GM12878 (cell line): ENCODE results near the gene ANTXR1. TPM values are rescaled to one million over a fixed set of nuclear protein-coding genes. Genes with fewer than 3 reads are reported as not detected.

Source experiments
- ATAC-seq: fragments of 200-7000 bp; cut with Tn5 transposase; 3 replicates; pipeline ENCODE4 v1.9.1; 2020; ENCODE audit warnings: mild to moderate bottlenecking, moderate library complexity
- BruUV-seq: library from RNA; stranded (reverse); fragments of 400-500 nt; replicated peaks from 2 replicates; lab custom pipeline; 2021; lab: Mats Ljungman, UMichigan
- CTCF ChIA-PET: fragments of 300-600 bp; sonication (Branson Sonifier 250); formaldehyde crosslinking; extraction: SDS; loops from one replicate; lab custom pipeline; 2021; ENCODE audit warnings: inconsistent platforms; lab: Yijun Ruan, JAX
- POLR2A ChIA-PET: fragments of 350-600 bp; formaldehyde crosslinking; extraction: SDS; loops from one replicate; lab custom pipeline; 2021; ENCODE audit warnings: inconsistent platforms; lab: Charles Lee
- RAD21 ChIA-PET: fragments of 300-600 bp; sonication (Branson Sonifier 250); formaldehyde crosslinking; loops from one replicate; lab custom pipeline; 2023; ENCODE audit warnings: antibody characterized with exemption; ENCODE audit not compliant: unreplicated experiment; lab: Charles Lee
- SMC1A ChIA-PET: fragments of 300-600 bp; sonication (Branson Sonifier 250); formaldehyde crosslinking; loops from one replicate; lab custom pipeline; 2023; ENCODE audit not compliant: unreplicated experiment, uncharacterized antibody; lab: Charles Lee
- DNase-seq: peaks from one replicate; pipeline ENCODE4 v3.0.0-alpha.2; 2011; ENCODE audit warnings: low read depth, low spot score
- FAIRE-seq: peaks from 3 replicates; lab custom pipeline; 2011; peaks lifted over from hg19 to GRCh38; lab: Jason Lieb, UNC
- H2AFZ ChIP-seq: 2 replicates; pipeline ENCODE4 v1.6.0; 2011; ENCODE audit warnings: low read depth, low read length, control low read depth; ENCODE audit not compliant: control insufficient read depth
- H3K27ac ChIP-seq: 2 replicates; pipeline ENCODE4 v1.5.1; 2011; ENCODE audit warnings: control low read depth; ENCODE audit not compliant: control insufficient read depth, insufficient read depth
- H3K27me3 ChIP-seq, 2 experiments: replicated peaks in 1 of 2; 2 replicates each; pipeline versions ENCODE4 v1.6.0 to v1.6.1; 2011; ENCODE audit warnings: low read length in 1 of 2; ENCODE audit not compliant: control insufficient read depth in 2 of 2, insufficient read depth in 2 of 2
- H3K36me3 ChIP-seq, 2 experiments: 2 replicates each; pipeline ENCODE4 v1.5.1; 2011; ENCODE audit warnings: low read length in 1 of 2; ENCODE audit not compliant: control insufficient read depth in 2 of 2, insufficient read depth in 2 of 2
- H3K4me1 ChIP-seq: 2 replicates; pipeline ENCODE4 v1.6.1; 2011; ENCODE audit warnings: mild to moderate bottlenecking, low read length, moderate library complexity, mixed read lengths; ENCODE audit not compliant: control insufficient read depth, insufficient read depth
- H3K4me2 ChIP-seq: 2 replicates; pipeline ENCODE4 v1.6.0; 2011; ENCODE audit warnings: control low read depth; ENCODE audit not compliant: control insufficient read depth, insufficient read depth
- H3K4me3 ChIP-seq: fragments of 200-600 bp; sonication (generic); 2 replicates; pipeline ENCODE4 v1.5.1; 2016
- H3K79me2 ChIP-seq: 2 replicates; pipeline ENCODE4 v1.6.0; 2011; ENCODE audit warnings: low read length; ENCODE audit not compliant: control insufficient read depth, insufficient read depth
- H3K9ac ChIP-seq: 2 replicates; pipeline ENCODE4 v1.8.0; 2011; ENCODE audit warnings: low read length, control low read depth, mixed read lengths; ENCODE audit not compliant: control insufficient read depth, insufficient read depth
- H3K9me3 ChIP-seq: replicated peaks from 3 replicates; pipeline ENCODE4 v1.5.1; 2011; ENCODE audit warnings: mild to moderate bottlenecking, low read length; ENCODE audit not compliant: control insufficient read depth, insufficient read depth
- H4K20me1 ChIP-seq: 2 replicates; pipeline ENCODE4 v1.6.0; 2011; ENCODE audit not compliant: control insufficient read depth, insufficient read depth
- CBX5 ChIP-seq: sonication (generic); IDR thresholded peaks from 2 replicates; pipeline ENCODE4 v1.6.1; 2016; ENCODE audit warnings: low read depth, moderate library complexity, mild to moderate bottlenecking, inconsistent platforms
- CHD4 ChIP-seq: fragments of 200-600 bp; sonication (generic); IDR thresholded peaks from 2 replicates; pipeline ENCODE4 v1.6.1; 2016; ENCODE audit warnings: mild to moderate bottlenecking
- HDGF ChIP-seq: fragments of 450-650 bp; IDR thresholded peaks from 2 replicates; pipeline ENCODE4 v1.6.1; 2016; ENCODE audit warnings: antibody characterized with exemption
- IKZF1 ChIP-seq: fragments of 450-650 bp; conservative IDR thresholded peaks from 2 replicates; pipeline ENCODE4 v1.6.1; 2017; ENCODE audit warnings: antibody characterized with exemption, mild to moderate bottlenecking
- LARP7 ChIP-seq: fragments of 450-650 bp; IDR thresholded peaks from 2 replicates; pipeline ENCODE4 v1.6.1; 2017; ENCODE audit warnings: mild to moderate bottlenecking
- RAD21 ChIP-seq: IDR thresholded peaks from 2 replicates; pipeline ENCODE4 v1.6.1; 2011; ENCODE audit warnings: mild to moderate bottlenecking, low read depth, low read length, moderate library complexity; ENCODE audit not compliant: insufficient read depth
- RAD51 ChIP-seq: fragments of 450-650 bp; IDR thresholded peaks from 2 replicates; pipeline ENCODE4 v1.6.1; 2016; ENCODE audit warnings: moderate library complexity, mild to moderate bottlenecking, inconsistent platforms
- SUZ12 ChIP-seq: fragments of 200-600 bp; sonication (generic); IDR thresholded peaks from one replicate; pipeline ENCODE4 v1.6.1; 2018; ENCODE audit warnings: antibody characterized with exemption, mild to moderate bottlenecking; ENCODE audit not compliant: unreplicated experiment
- WRNIP1 ChIP-seq: IDR thresholded peaks from 2 replicates; pipeline ENCODE4 v1.6.1; 2011; ENCODE audit warnings: low read depth, low read length, improper control_type of control experiment, borderline replicate concordance
- ZNF274 ChIP-seq: IDR thresholded peaks from one replicate; pipeline ENCODE4 v1.8.0; 2011; ENCODE audit not compliant: insufficient read length, insufficient read depth
- WGBS: methylation state at CpG from one replicate; pipeline ENCODE4 v1.1.6; 2016; ENCODE audit warnings: low lambda C conversion rate; ENCODE audit not compliant: insufficient replicate concordance, insufficient coverage; ENCODE audit errors: missing lambda C conversion rate; 5-methylcytosine and 5-hydroxymethylcytosine counted together
- in situ Hi-C: fragments of 300-500 bp; cut with MboI; formaldehyde crosslinking; loops from 9 replicates; pipeline ENCODE4 v1.14.3; 2018; ENCODE audit warnings: mixed read lengths
- intact Hi-C: fragments of 100-400 bp; cut with micrococcal nuclease; formaldehyde crosslinking; loops from one replicate; pipeline ENCODE4 v1.14.2; 2022; ENCODE audit not compliant: unreplicated experiment
- polyA plus RNA-seq, 11 experiments: library from polyadenylated mRNA; depleted of rRNA in 4 of 11; unstranded in 6 of 11; stranded (reverse) in 5 of 11; fragments of >200 nt; fragmentation: Nextera tagmentation in 4 of 11; fragmentation: Illumina TruSeq in 1 of 11; extraction: Ambion mirVana in 4 of 11; extraction: Trizol in 1 of 11; gene quantifications; 1 replicate in 1 of 11; 2 replicates in 10 of 11; pipeline versions ENCODE4 v1.2.1 to v1.2.3, GENCODE V29; 2011 to 2016; ENCODE audit warnings: inconsistent platforms in 2 of 11, missing spikeins in 2 of 11, low read depth in 1 of 11
- total RNA-seq, 4 experiments: library from RNA; depleted of rRNA in 3 of 4; stranded (reverse); fragments of >200 nt in 3 of 4; fragmentation: Illumina TruSeq in 1 of 4; extraction: Trizol in 1 of 4; gene quantifications; 2 replicates each; pipeline versions ENCODE4 v1.2.1 to v1.2.3, GENCODE V29; 2013 to 2021
- TF ChIP-seq, protein P1 (sequence below): IDR thresholded peaks from 2 replicates; pipeline ENCODE4 v1.6.1; 2012; ENCODE audit warnings: low read depth, low read length, improper control_type of control experiment
- TF ChIP-seq, protein P2 (sequence below): IDR thresholded peaks from 2 replicates; pipeline ENCODE4 v1.6.1; 2011; ENCODE audit warnings: borderline replicate concordance, low read depth, mild to moderate bottlenecking, moderate library complexity, low read length; ENCODE audit not compliant: insufficient read depth, poor library complexity, severe bottlenecking

Gene ANTXR1
- total and polyA plus RNA-seq, 10 of the 15 experiments (the other 5 are each of a cell fraction or from before 2014, with no cell fraction given): 0.09 to 0.26 TPM; not detected in 8

DNA sequence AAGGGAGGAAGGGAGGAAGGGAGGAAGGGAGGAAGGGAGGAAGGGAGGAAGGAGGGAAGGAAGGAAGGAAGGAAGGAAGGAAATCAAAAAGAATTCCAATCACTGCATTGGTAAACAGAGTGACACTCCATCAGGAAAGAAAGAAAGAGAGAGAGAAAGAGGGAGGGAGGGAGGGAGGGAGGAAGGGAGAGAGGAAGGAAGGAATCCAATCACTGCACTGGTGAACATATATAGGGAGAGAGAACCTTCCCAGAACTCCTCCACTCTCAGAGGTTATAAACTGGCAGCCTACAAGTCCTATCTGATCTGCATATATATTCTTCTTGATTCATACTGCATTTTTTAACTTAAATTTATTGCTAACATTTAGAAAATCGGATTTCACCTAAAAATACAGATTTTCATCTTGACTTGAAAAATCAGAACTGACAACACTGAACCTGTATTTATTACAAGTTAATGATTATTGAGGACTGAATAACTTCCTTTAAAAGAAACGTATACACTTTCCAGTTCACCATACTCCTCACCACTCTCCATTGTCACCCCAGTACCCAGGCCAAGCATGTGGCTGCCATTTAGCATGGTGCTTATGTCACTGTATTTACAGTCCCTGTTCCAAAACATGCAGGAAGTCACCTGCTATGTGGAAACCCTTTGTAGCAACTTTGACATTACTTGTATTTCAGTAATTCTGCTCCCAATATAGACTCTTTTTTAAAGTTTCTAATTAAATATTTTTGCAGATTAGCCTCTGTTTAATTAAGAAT, 83.5 kb downstream of the ANTXR1 start:
- in situ Hi-C loops: no loop called here
- no peak for ATAC-seq

DNA sequence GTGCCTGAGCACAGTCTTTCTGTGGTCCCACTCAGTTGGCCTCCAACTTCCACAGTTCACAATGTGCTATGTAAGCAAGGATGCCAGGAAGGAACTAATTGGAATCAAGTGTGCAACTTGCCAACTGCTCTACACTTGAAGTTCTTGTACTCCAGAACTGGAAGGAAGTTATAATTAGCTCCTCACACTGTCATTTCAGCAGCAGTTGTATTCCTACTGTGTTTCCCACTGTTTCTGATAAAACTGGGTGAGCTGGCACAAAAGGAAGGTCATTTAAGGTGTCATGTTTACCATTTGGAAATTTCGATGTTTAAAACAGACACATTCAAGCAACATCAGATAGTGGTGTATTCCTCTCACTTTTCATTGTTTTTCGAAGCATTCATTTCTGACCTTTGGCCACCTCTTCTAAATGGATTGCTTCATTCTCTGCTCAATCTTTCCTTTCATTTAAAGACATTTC, 84.2 kb downstream of the ANTXR1 start:
- ChIA-PET POLR2A (no interaction called here), SMC1A (no interaction called here), CTCF (no interaction called here), RAD21 (no interaction called here)
- BruUV-seq: no TSS peak
- in situ Hi-C loops (no loop called here), intact Hi-C loops (no loop called here)
- H3K4me2 ChIP-seq: no peak overlapping the region
- FAIRE-seq: no peak
- H2AFZ ChIP-seq: no peak overlapping the region
- 3% methylated on average over 2 of the region's 2 CpGs for WGBS
- H3K36me3 ChIP-seq: no peaks in the 10 kb centered on the region
- no peak overlapping the region for H3K27ac ChIP-seq
- H3K4me1 ChIP-seq: no peaks in the 10 kb centered on the region
- H4K20me1 ChIP-seq: no peaks in the 10 kb centered on the region
- no peak overlapping the region for H3K9ac ChIP-seq
- no peaks in the 10 kb centered on the region for H3K79me2 ChIP-seq
- H3K4me3 ChIP-seq: no peak overlapping the region
- H3K27me3 ChIP-seq: no peaks in the 10 kb centered on the region; a peak in 1 of 4 replicates
- DNase-seq: no peak
- H3K9me3 ChIP-seq: no peaks in the 10 kb centered on the region
- no peak for ATAC-seq
- TF ChIP-seq RAD21 (no peak), CHD4 (no peak), SUZ12 (no peak), RAD51 (no peak), HDGF (no peak), ZNF274 (no peak), CBX5 (no peak)
- TF ChIP-seq, protein P1, sequence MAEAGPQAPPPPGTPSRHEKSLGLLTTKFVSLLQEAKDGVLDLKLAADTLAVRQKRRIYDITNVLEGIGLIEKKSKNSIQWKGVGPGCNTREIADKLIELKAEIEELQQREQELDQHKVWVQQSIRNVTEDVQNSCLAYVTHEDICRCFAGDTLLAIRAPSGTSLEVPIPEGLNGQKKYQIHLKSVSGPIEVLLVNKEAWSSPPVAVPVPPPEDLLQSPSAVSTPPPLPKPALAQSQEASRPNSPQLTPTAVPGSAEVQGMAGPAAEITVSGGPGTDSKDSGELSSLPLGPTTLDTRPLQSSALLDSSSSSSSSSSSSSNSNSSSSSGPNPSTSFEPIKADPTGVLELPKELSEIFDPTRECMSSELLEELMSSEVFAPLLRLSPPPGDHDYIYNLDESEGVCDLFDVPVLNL: no peak
- TF ChIP-seq, protein P2, sequence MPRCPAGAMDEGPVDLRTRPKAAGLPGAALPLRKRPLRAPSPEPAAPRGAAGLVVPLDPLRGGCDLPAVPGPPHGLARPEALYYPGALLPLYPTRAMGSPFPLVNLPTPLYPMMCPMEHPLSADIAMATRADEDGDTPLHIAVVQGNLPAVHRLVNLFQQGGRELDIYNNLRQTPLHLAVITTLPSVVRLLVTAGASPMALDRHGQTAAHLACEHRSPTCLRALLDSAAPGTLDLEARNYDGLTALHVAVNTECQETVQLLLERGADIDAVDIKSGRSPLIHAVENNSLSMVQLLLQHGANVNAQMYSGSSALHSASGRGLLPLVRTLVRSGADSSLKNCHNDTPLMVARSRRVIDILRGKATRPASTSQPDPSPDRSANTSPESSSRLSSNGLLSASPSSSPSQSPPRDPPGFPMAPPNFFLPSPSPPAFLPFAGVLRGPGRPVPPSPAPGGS: no peak

More for the DNA sequence above, 83.5 kb downstream of the ANTXR1 start:
- no peak for TF ChIP-seq WRNIP1
- TF ChIP-seq LARP7: no peak
- TF ChIP-seq IKZF1: no peak
- TF ChIP-seq, all 136 proteins: peak for 0
- no TSS peak for BruUV-seq
- H3K4me3 ChIP-seq: no peak overlapping the region
- ChIA-PET RAD21 (no interaction called here), CTCF (no interaction called here), SMC1A (no interaction called here), POLR2A (no interaction called here)
- no peak for FAIRE-seq
- DNase-seq: no peak
- no peak overlapping the region for H3K4me2 ChIP-seq
- no peak overlapping the region for H3K9ac ChIP-seq
- H3K79me2 ChIP-seq: no peaks in the 10 kb centered on the region
- H2AFZ ChIP-seq: no peak overlapping the region
- no peaks in the 10 kb centered on the region for H3K9me3 ChIP-seq
- H3K27me3 ChIP-seq: no peaks in the 10 kb centered on the region; a peak in 1 of 4 replicates
- H4K20me1 ChIP-seq: no peaks in the 10 kb centered on the region
- intact Hi-C loops: no loop called here
- no peak overlapping the region for H3K27ac ChIP-seq
- 23% methylated on average over 2 of the region's 2 CpGs for WGBS
- H3K4me1 ChIP-seq: no peaks in the 10 kb centered on the region
- H3K36me3 ChIP-seq: no peaks in the 10 kb centered on the region
